GM12892 (cell line): Measurements from ENCODE around the gene RASL11B.

ENCODE experiments used
- POLR2A ChIP-seq: IDR thresholded peaks from 2 replicates; pipeline ENCODE4 v1.6.1; 2011; ENCODE audit warnings: low read depth, low read length, control low read depth
- POLR2AphosphoS5 ChIP-seq: IDR thresholded peaks from 2 replicates; pipeline ENCODE4 v1.6.1; 2011; ENCODE audit warnings: low read depth, low read length, control low read depth
- TAF1 ChIP-seq: IDR thresholded peaks from 2 replicates; pipeline ENCODE4 v1.6.1; 2011; ENCODE audit warnings: low read depth, mild to moderate bottlenecking, control low read depth, low read length, borderline replicate concordance

DNA sequence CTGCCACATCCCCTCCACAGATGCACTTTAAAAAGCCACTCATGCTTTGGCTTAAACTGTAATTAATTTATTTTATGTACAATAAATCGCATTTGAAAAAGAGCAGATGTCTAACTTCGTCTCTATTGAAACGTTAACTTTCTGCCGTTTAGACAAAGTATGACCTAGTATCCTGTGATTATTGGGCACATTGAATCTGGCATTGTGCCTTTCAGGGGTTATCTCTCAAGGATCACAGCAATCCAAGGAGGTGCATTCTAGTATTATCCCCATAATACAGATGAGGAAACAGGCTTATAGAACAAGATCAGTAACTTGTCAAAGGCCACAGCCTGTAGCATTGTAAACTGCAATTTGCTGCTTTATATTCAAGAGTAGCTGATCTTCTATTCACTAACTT, 4.6 kb downstream of the RASL11B start:
- TF ChIP-seq TAF1, result no peak
- TF ChIP-seq POLR2AphosphoS5, result no peak
- TF ChIP-seq POLR2A, result no peak
